ENCODE results near the gene SPAG16.

- TF ChIP-seq CTCF (IDR thresholded peaks at IDR 0.05): no peak
- TF ChIP-seq POLR2A (IDR thresholded peaks at IDR 0.05): no peak
- no peak for TF ChIP-seq POLR2AphosphoS5 (IDR thresholded peaks at IDR 0.05)
Measured at GRCh38 chr2:213861638-213862037, 577.4 kb downstream of the SPAG16 start.

Measured in prostate gland (tissue), 2 donors.